Stimulated activated CD4-positive, alpha-beta T cell treated with anti-CD3 and anti-CD28 coated beads, TNF-alpha, amount 100 ng/mL, for 24 hours (primary cell): ENCODE results near the gene C9orf43.
"Not testable (repeated sequence)": the region's sequence is repeated elsewhere in the genome, so short reads cannot be mapped to it uniquely, and the experiment has no call there.

Experiments
- DNase-seq, 3 experiments: peaks; one replicate each; pipeline ENCODE4 v3.0.0-alpha.2; 2020; ENCODE audit warnings: low read depth in 3 of 3

Gene C9orf43

GRCh38 chr9:113381441-113381840 lies 29.1 kb upstream of the C9orf43 start:
- not testable (repeated sequence) for DNase-seq

- DNase-seq, result no peak
These were observed 28.6 kb upstream of the C9orf43 start for GRCh38 chr9:113381909-113382411.

- no peak for DNase-seq
These were observed 23.8 kb upstream of the C9orf43 start for GRCh38 chr9:113386571-113387393.

GRCh38 chr9:113387560-113388230 lies 22.9 kb upstream of the C9orf43 start:
- no peak for DNase-seq

GRCh38 chr9:113388833-113389232 lies 21.7 kb upstream of the C9orf43 start:
- no peak for DNase-seq

GRCh38 chr9:113389451-113389850 lies 21.1 kb upstream of the C9orf43 start:
- no peak for DNase-seq

GRCh38 chr9:113390192-113390960 lies 20.2 kb upstream of the C9orf43 start:
- no peak for DNase-seq

- no peak for DNase-seq
These were observed 18.6 kb upstream of the C9orf43 start for GRCh38 chr9:113391917-113392316.

GRCh38 chr9:113393281-113393680 lies 17.3 kb upstream of the C9orf43 start:
- no peak for DNase-seq

GRCh38 chr9:113395000-113395861 lies 15.3 kb upstream of the C9orf43 start:
- no peak for DNase-seq

- no peak for DNase-seq
These were observed 13.3 kb upstream of the C9orf43 start for GRCh38 chr9:113397203-113397631.

- DNase-seq, result no peak
These were observed 11.8 kb upstream of the C9orf43 start for GRCh38 chr9:113398796-113399195.

GRCh38 chr9:113399646-113400200 lies 10.8 kb upstream of the C9orf43 start:
- no peak for DNase-seq

- peak; percentile 97 to 99 (median 99) for DNase-seq
These were observed 9.3 kb upstream of the C9orf43 start, which contains the start of gene ALAD for GRCh38 chr9:113401027-113401792. ALAD (minus strand) TSS chr9:113401284; CDS start chr9:113393559, 7,725 bp downstream.

GRCh38 chr9:113403646-113404045 lies 6.9 kb upstream of the C9orf43 start:
- no peak for DNase-seq

- not testable (repeated sequence) for DNase-seq
These were observed 4.2 kb upstream of the C9orf43 start for GRCh38 chr9:113406353-113406752.

- DNase-seq, result peak in 2 of 3 experiments; percentile 8 to 39
These were observed 3.6 kb upstream of the C9orf43 start for GRCh38 chr9:113406873-113407511.

GRCh38 chr9:113409481-113409880 lies 1.1 kb upstream of the C9orf43 start:
- no peak for DNase-seq

GRCh38 chr9:113409883-113410206 lies 702 bp upstream of the C9orf43 start:
- no peak for DNase-seq
